ENCODE data around the gene TUT4.
"Not testable (repeated sequence)": the region's sequence is repeated elsewhere in the genome, so short reads cannot be mapped to it uniquely, and the experiment has no call there.

The TUT4 gene

DNA sequence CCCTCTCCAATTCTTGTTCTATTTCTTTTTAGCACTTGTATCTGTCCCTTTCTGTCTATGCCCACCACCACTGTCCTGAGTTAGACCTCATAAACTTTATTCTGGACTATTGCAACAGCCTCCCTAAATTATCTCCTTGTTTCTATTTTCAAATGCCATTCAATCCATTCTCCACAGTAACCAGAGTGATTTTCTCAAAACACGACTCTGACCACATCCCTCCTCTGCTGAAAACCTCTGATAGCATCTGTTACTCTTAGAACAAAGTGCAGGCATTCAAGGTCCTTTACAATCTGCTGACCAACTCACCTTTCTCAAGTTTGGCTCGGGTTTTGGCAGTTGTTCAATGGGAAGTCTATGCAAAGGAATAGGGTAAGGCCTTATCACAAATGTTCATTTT is 26.5 kb upstream of the TUT4 start:
- no peak for DNase-seq
- Histone ChIP-seq H3K36me3 (replicated peaks; ENCODE audit: insufficient read depth, low read length) (no peaks in the 10 kb centered on the region), H3F3A (ENCODE audit: insufficient read depth, low read length) (no peaks in the 10 kb centered on the region), H2AFZ (ENCODE audit: low read length) (no peak overlapping the region), H3K27me3 (replicated peaks; ENCODE audit: insufficient read depth, low read length) (no peaks in the 10 kb centered on the region), H3K79me2 (ENCODE audit: low read length) (no peaks in the 10 kb centered on the region), H3K4me2 (ENCODE audit: low read depth, low read length) (no peak overlapping the region), H3K9me2 (replicated peaks; ENCODE audit: insufficient read depth, low read length) (no peaks in the 10 kb centered on the region), H3K4me1 (ENCODE audit: low read length) (no peaks in the 10 kb centered on the region), H4K20me1 (ENCODE audit: insufficient read depth, low read length) (no peaks in the 10 kb centered on the region), H3K9me3 (replicated peaks; ENCODE audit: insufficient read depth, low read length) (no peaks in the 10 kb centered on the region), H3K4me3 (ENCODE audit: low read length) (no peak overlapping the region), H3K9ac (ENCODE audit: low read length) (no peak overlapping the region), H3K27ac (ENCODE audit: low read length) (no peak overlapping the region)
- no peak for TF ChIP-seq CTCF (IDR thresholded peaks at IDR 0.05; ENCODE audit: low read length)
- no peak for TF ChIP-seq EZH2phosphoT487 (IDR thresholded peaks at IDR 0.05; ENCODE audit: low read length)
- TF ChIP-seq EZH2 (optimal IDR thresholded peaks at IDR 0.05; ENCODE audit: low read depth, low read length) = no peak

- not testable (repeated sequence) for H3K79me2 ChIP-seq (ENCODE audit: low read length); H3K27ac ChIP-seq (ENCODE audit: low read length); H3K4me1 ChIP-seq (ENCODE audit: low read length); H3K9me3 ChIP-seq (replicated peaks; ENCODE audit: insufficient read depth, low read length); H3K4me2 ChIP-seq (ENCODE audit: low read depth, low read length); H3K27me3 ChIP-seq (replicated peaks; ENCODE audit: insufficient read depth, low read length); H3K9ac ChIP-seq (ENCODE audit: low read length); DNase-seq; H3K4me3 ChIP-seq (ENCODE audit: low read length); H4K20me1 ChIP-seq (ENCODE audit: insufficient read depth, low read length); H3K36me3 ChIP-seq (replicated peaks; ENCODE audit: insufficient read depth, low read length); H2AFZ ChIP-seq (ENCODE audit: low read length); H3K9me2 ChIP-seq (replicated peaks; ENCODE audit: insufficient read depth, low read length); H3F3A ChIP-seq (ENCODE audit: insufficient read depth, low read length)
Observed at GRCh38 chr1:52578066-52578465, 25.2 kb upstream of the TUT4 start.

- Histone ChIP-seq H3K27me3 (replicated peaks; ENCODE audit: insufficient read depth, low read length) (no peaks in the 10 kb centered on the region), H4K20me1 (ENCODE audit: insufficient read depth, low read length) (no peaks in the 10 kb centered on the region), H3K36me3 (replicated peaks; ENCODE audit: insufficient read depth, low read length) (no peaks in the 10 kb centered on the region), H3K4me3 (ENCODE audit: low read length) (no peak overlapping the region), H3K27ac (ENCODE audit: low read length) (no peak overlapping the region), H2AFZ (ENCODE audit: low read length) (no peak overlapping the region), H3F3A (ENCODE audit: insufficient read depth, low read length) (no peaks in the 10 kb centered on the region), H3K79me2 (ENCODE audit: low read length) (no peaks in the 10 kb centered on the region), H3K4me2 (ENCODE audit: low read depth, low read length) (no peak overlapping the region), H3K4me1 (ENCODE audit: low read length) (no peaks in the 10 kb centered on the region), H3K9ac (ENCODE audit: low read length) (no peak overlapping the region), H3K9me2 (replicated peaks; ENCODE audit: insufficient read depth, low read length) (no peaks in the 10 kb centered on the region), H3K9me3 (replicated peaks; ENCODE audit: insufficient read depth, low read length) (no peaks in the 10 kb centered on the region)
- DNase-seq = no peak
- TF ChIP-seq EZH2 (optimal IDR thresholded peaks at IDR 0.05; ENCODE audit: low read depth, low read length) (no peak), EZH2phosphoT487 (IDR thresholded peaks at IDR 0.05; ENCODE audit: low read length) (no peak), CTCF (IDR thresholded peaks at IDR 0.05; ENCODE audit: low read length) (no peak)
Observed at GRCh38 chr1:52576074-52576473, 23.2 kb upstream of the TUT4 start.

- Histone ChIP-seq H3K9me3 (replicated peaks; ENCODE audit: insufficient read depth, low read length) (no peaks in the 10 kb centered on the region), H3K4me1 (ENCODE audit: low read length) (no peaks in the 10 kb centered on the region), H3K79me2 (ENCODE audit: low read length) (no peaks in the 10 kb centered on the region), H4K20me1 (ENCODE audit: insufficient read depth, low read length) (no peaks in the 10 kb centered on the region), H3K27ac (ENCODE audit: low read length) (no peak overlapping the region), H2AFZ (ENCODE audit: low read length) (no peak overlapping the region), H3K9ac (ENCODE audit: low read length) (no peak overlapping the region), H3F3A (ENCODE audit: insufficient read depth, low read length) (no peaks in the 10 kb centered on the region), H3K9me2 (replicated peaks; ENCODE audit: insufficient read depth, low read length) (no peaks in the 10 kb centered on the region), H3K27me3 (replicated peaks; ENCODE audit: insufficient read depth, low read length) (no peaks in the 10 kb centered on the region), H3K4me2 (ENCODE audit: low read depth, low read length) (no peak overlapping the region), H3K4me3 (ENCODE audit: low read length) (no peak overlapping the region), H3K36me3 (replicated peaks; ENCODE audit: insufficient read depth, low read length) (no peaks in the 10 kb centered on the region)
- TF ChIP-seq EZH2 (optimal IDR thresholded peaks at IDR 0.05; ENCODE audit: low read depth, low read length) (no peak), EZH2phosphoT487 (IDR thresholded peaks at IDR 0.05; ENCODE audit: low read length) (no peak), CTCF (IDR thresholded peaks at IDR 0.05; ENCODE audit: low read length) (no peak)
- no peak for DNase-seq
Observed at GRCh38 chr1:52574594-52574993, 21.7 kb upstream of the TUT4 start.
